ENCODE data around the gene CPAMD8. TPM values are rescaled to one million over a fixed set of nuclear protein-coding genes. Genes with fewer than 3 reads are reported as not detected.
A peak's percentile ranks its signal among the peaks of the same experiment; 100 is the strongest.

The CPAMD8 gene
- total and polyA plus RNA-seq, 9 of the 15 experiments (the other 6 are each of a cell fraction or from before 2014, with no cell fraction given): 0.20 to 2.1 (median 1.3) TPM

DNA sequence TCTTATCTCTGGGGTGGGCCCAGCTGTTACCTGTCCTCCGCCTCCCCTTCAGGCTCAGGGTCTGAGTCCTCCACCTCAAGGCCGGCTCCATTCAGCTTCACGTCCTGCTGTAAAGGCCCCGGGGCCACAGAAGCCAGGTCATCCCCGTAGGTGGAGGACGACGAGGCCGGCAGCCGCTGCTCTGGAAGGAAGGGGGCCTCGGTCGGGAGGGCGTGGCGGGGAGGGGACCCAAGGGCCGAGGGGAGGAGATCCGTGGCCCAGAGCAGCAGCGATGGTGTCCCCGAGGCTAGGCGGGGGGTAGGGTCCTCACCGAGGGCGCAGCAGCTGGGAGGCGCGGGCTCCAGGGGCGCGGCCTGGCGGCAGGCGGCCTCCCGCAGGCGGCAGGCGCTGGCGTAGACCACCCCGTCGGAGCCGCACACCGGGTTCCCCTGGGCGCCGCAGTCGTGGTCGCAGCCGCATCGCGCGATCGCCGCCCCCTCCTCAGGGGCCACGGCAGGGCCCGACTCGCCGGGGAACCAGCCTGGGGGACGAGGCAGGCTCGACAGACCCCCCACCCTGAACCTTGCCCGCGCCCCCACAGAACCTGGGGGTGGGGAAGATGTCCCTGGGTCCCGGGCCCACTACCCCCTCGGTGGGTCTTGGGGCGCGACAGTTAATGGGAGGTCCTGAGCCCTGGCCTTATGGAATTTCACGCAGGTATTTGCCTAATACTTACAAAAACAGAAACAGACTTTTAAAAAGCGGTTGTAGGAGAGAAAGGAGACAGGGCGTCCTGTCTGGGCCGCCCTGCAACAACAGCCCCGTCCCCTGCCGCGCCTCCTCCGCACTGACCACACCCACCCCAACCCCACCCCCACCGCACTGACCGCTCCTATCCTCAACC lies 130.2 kb downstream of the CPAMD8 start (continued):
- TF ChIP-seq, protein P1, sequence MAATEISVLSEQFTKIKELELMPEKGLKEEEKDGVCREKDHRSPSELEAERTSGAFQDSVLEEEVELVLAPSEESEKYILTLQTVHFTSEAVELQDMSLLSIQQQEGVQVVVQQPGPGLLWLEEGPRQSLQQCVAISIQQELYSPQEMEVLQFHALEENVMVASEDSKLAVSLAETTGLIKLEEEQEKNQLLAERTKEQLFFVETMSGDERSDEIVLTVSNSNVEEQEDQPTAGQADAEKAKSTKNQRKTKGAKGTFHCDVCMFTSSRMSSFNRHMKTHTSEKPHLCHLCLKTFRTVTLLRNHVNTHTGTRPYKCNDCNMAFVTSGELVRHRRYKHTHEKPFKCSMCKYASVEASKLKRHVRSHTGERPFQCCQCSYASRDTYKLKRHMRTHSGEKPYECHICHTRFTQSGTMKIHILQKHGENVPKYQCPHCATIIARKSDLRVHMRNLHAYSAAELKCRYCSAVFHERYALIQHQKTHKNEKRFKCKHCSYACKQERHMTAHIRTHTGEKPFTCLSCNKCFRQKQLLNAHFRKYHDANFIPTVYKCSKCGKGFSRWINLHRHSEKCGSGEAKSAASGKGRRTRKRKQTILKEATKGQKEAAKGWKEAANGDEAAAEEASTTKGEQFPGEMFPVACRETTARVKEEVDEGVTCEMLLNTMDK (IDR thresholded peaks at IDR 0.05; ENCODE audit: borderline replicate concordance, insufficient read depth, low read depth, low read length, poor library complexity, severe bottlenecking): no peak
- no peak for TF ChIP-seq CCNT2 (IDR thresholded peaks at IDR 0.05; ENCODE audit: borderline replicate concordance, extremely low read depth, insufficient read length, low read depth, low read length)
- no peak for TF ChIP-seq SPI1 (IDR thresholded peaks at IDR 0.05; ENCODE audit: borderline replicate concordance, low read depth, low read length)
- TF ChIP-seq, protein P2, sequence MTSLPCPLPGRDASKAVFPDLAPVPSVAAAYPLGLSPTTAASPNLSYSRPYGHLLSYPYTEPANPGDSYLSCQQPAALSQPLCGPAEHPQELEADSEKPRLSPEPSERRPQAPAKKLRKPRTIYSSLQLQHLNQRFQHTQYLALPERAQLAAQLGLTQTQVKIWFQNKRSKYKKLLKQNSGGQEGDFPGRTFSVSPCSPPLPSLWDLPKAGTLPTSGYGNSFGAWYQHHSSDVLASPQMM (CRISPR knock-in tag; IDR thresholded peaks at IDR 0.05): no peak
- TF ChIP-seq SIN3A (IDR thresholded peaks at IDR 0.05; ENCODE audit: borderline replicate concordance in 2 of 2, control insufficient read depth in 1 of 2, low read depth in 2 of 2, low read length in 2 of 2): 0 out of 4 replicates have a peak, but pooled peaks of 1 of the 2 experiments have one; percentile 79
- TF ChIP-seq, protein P3, sequence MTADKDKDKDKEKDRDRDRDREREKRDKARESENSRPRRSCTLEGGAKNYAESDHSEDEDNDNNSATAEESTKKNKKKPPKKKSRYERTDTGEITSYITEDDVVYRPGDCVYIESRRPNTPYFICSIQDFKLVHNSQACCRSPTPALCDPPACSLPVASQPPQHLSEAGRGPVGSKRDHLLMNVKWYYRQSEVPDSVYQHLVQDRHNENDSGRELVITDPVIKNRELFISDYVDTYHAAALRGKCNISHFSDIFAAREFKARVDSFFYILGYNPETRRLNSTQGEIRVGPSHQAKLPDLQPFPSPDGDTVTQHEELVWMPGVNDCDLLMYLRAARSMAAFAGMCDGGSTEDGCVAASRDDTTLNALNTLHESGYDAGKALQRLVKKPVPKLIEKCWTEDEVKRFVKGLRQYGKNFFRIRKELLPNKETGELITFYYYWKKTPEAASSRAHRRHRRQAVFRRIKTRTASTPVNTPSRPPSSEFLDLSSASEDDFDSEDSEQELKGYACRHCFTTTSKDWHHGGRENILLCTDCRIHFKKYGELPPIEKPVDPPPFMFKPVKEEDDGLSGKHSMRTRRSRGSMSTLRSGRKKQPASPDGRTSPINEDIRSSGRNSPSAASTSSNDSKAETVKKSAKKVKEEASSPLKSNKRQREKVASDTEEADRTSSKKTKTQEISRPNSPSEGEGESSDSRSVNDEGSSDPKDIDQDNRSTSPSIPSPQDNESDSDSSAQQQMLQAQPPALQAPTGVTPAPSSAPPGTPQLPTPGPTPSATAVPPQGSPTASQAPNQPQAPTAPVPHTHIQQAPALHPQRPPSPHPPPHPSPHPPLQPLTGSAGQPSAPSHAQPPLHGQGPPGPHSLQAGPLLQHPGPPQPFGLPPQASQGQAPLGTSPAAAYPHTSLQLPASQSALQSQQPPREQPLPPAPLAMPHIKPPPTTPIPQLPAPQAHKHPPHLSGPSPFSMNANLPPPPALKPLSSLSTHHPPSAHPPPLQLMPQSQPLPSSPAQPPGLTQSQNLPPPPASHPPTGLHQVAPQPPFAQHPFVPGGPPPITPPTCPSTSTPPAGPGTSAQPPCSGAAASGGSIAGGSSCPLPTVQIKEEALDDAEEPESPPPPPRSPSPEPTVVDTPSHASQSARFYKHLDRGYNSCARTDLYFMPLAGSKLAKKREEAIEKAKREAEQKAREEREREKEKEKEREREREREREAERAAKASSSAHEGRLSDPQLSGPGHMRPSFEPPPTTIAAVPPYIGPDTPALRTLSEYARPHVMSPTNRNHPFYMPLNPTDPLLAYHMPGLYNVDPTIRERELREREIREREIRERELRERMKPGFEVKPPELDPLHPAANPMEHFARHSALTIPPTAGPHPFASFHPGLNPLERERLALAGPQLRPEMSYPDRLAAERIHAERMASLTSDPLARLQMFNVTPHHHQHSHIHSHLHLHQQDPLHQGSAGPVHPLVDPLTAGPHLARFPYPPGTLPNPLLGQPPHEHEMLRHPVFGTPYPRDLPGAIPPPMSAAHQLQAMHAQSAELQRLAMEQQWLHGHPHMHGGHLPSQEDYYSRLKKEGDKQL (CRISPR knock-in tag; IDR thresholded peaks at IDR 0.05; ENCODE audit: borderline replicate concordance): no peak
- TF ChIP-seq, protein P4, sequence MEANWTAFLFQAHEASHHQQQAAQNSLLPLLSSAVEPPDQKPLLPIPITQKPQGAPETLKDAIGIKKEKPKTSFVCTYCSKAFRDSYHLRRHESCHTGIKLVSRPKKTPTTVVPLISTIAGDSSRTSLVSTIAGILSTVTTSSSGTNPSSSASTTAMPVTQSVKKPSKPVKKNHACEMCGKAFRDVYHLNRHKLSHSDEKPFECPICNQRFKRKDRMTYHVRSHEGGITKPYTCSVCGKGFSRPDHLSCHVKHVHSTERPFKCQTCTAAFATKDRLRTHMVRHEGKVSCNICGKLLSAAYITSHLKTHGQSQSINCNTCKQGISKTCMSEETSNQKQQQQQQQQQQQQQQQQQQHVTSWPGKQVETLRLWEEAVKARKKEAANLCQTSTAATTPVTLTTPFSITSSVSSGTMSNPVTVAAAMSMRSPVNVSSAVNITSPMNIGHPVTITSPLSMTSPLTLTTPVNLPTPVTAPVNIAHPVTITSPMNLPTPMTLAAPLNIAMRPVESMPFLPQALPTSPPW (CRISPR knock-in tag; IDR thresholded peaks at IDR 0.05): peak; percentile 49
- TF ChIP-seq MXI1 (IDR thresholded peaks at IDR 0.05; ENCODE audit: low read depth, low read length): no peak
- TF ChIP-seq, protein P5, sequence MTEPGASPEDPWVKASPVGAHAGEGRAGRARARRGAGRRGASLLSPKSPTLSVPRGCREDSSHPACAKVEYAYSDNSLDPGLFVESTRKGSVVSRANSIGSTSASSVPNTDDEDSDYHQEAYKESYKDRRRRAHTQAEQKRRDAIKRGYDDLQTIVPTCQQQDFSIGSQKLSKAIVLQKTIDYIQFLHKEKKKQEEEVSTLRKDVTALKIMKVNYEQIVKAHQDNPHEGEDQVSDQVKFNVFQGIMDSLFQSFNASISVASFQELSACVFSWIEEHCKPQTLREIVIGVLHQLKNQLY (CRISPR knock-in tag; conservative IDR thresholded peaks at IDR 0.05): no peak
- peak; percentile 64 for TF ChIP-seq RBFOX2 (IDR thresholded peaks at IDR 0.05; ENCODE audit: low read depth, low read length)
- no peak for TF ChIP-seq ZC3H11A (IDR thresholded peaks at IDR 0.05; ENCODE audit: low read depth, low read length)
- TF ChIP-seq, protein P6, sequence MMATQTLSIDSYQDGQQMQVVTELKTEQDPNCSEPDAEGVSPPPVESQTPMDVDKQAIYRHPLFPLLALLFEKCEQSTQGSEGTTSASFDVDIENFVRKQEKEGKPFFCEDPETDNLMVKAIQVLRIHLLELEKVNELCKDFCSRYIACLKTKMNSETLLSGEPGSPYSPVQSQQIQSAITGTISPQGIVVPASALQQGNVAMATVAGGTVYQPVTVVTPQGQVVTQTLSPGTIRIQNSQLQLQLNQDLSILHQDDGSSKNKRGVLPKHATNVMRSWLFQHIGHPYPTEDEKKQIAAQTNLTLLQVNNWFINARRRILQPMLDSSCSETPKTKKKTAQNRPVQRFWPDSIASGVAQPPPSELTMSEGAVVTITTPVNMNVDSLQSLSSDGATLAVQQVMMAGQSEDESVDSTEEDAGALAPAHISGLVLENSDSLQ (IDR thresholded peaks at IDR 0.05): no peak
- no peak for TF ChIP-seq KDM2B (CRISPR knock-in tag; IDR thresholded peaks at IDR 0.05)
